Measurements from ENCODE around the gene DNMT3L.

GRCh38 chr21:44263221-44263760 lies 1.6 kb upstream of the DNMT3L start:
- no peak for TF ChIP-seq CTCF (IDR thresholded peaks at IDR 0.05; ENCODE audit: low read depth, low read length, poor library complexity, severe bottlenecking)
- TF ChIP-seq EZH2phosphoT487 (IDR thresholded peaks at IDR 0.05; ENCODE audit: borderline replicate concordance, low read length), result no peak
